Body of pancreas (tissue), 4 donors: ENCODE data around the gene GLIS2.

Experiments used
- POLR2A ChIP-seq, 3 donors: fragments of 450-650 bp; IDR thresholded peaks; one replicate each; pipeline ENCODE4 v1.6.1; 2016; ENCODE audit warnings: antibody characterized with exemption in 3 of 3, mild to moderate bottlenecking in 2 of 3
- TF ChIP-seq, protein P1 (sequence below), 7 experiments: fragments of 450-650 bp in 4 of 7; fragments of 200-600 bp in 3 of 7; sonication (generic) in 3 of 7; IDR thresholded peaks; one replicate each; pipeline ENCODE4 v1.5.1; 2016 to 2019; ENCODE audit warnings: antibody characterized with exemption in 7 of 7

DNA sequence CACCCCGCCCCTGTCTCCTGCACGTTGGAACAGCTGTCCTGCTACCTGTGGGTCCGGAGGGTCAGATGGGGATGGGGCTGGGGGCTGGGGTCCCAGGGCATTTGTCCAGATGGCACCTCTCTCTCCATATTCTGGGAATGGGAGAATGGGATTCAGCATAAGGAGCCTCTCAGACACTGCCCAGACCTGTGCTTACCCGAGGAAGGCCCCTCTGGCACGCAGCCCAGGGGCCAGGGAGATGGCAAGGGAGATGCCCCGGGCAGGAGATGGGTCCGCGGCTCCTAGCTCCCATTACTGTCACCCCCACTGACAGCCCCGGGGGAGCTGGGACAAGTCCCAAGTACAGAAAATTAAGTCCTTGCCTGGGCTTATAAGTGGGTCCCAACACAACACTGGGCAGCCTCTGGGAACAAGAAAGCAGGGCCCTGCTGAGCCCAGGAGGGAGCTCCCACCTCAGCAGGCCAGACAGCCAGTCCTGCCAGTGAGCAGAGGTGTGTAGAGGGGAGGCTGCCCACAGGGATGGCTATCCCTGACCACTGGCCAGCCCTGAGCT, 57.6 kb downstream of the GLIS2 start:
- TF ChIP-seq, protein P1, sequence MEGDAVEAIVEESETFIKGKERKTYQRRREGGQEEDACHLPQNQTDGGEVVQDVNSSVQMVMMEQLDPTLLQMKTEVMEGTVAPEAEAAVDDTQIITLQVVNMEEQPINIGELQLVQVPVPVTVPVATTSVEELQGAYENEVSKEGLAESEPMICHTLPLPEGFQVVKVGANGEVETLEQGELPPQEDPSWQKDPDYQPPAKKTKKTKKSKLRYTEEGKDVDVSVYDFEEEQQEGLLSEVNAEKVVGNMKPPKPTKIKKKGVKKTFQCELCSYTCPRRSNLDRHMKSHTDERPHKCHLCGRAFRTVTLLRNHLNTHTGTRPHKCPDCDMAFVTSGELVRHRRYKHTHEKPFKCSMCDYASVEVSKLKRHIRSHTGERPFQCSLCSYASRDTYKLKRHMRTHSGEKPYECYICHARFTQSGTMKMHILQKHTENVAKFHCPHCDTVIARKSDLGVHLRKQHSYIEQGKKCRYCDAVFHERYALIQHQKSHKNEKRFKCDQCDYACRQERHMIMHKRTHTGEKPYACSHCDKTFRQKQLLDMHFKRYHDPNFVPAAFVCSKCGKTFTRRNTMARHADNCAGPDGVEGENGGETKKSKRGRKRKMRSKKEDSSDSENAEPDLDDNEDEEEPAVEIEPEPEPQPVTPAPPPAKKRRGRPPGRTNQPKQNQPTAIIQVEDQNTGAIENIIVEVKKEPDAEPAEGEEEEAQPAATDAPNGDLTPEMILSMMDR (IDR thresholded peaks at IDR 0.05) = no peak
- TF ChIP-seq POLR2A (IDR thresholded peaks at IDR 0.05) = no peak
